OCI-LY7 (cell line): ENCODE data around the gene SNRPB.

Experiments
- EZH2phosphoT487 ChIP-seq: fragments of 200-600 bp; sonication (generic); IDR thresholded peaks from 2 replicates; pipeline ENCODE4 v1.6.1; 2018; ENCODE audit warnings: low read depth, borderline replicate concordance, mild to moderate bottlenecking, mixed run types, antibody characterized with exemption, low read length, moderate library complexity, mixed read lengths
- TF ChIP-seq, protein P1 (sequence below): fragments of 200-600 bp; sonication (generic); conservative IDR thresholded peaks from 2 replicates; pipeline ENCODE4 v1.5.1; 2014; ENCODE audit warnings: mild to moderate bottlenecking, antibody characterized with exemption, low read length, moderate library complexity, mixed read lengths

GRCh38 chr20:2475850-2476741, 5.5 kb upstream of the SNRPB start:
- TF ChIP-seq, protein P1, sequence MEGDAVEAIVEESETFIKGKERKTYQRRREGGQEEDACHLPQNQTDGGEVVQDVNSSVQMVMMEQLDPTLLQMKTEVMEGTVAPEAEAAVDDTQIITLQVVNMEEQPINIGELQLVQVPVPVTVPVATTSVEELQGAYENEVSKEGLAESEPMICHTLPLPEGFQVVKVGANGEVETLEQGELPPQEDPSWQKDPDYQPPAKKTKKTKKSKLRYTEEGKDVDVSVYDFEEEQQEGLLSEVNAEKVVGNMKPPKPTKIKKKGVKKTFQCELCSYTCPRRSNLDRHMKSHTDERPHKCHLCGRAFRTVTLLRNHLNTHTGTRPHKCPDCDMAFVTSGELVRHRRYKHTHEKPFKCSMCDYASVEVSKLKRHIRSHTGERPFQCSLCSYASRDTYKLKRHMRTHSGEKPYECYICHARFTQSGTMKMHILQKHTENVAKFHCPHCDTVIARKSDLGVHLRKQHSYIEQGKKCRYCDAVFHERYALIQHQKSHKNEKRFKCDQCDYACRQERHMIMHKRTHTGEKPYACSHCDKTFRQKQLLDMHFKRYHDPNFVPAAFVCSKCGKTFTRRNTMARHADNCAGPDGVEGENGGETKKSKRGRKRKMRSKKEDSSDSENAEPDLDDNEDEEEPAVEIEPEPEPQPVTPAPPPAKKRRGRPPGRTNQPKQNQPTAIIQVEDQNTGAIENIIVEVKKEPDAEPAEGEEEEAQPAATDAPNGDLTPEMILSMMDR = no peak
- TF ChIP-seq EZH2phosphoT487 = no peak
